ENCODE measurements around the gene FGF19.
"Not testable (repeated sequence)": the region's sequence is repeated elsewhere in the genome, so short reads cannot be mapped to it uniquely, and the experiment has no call there.

The FGF19 gene

DNA sequence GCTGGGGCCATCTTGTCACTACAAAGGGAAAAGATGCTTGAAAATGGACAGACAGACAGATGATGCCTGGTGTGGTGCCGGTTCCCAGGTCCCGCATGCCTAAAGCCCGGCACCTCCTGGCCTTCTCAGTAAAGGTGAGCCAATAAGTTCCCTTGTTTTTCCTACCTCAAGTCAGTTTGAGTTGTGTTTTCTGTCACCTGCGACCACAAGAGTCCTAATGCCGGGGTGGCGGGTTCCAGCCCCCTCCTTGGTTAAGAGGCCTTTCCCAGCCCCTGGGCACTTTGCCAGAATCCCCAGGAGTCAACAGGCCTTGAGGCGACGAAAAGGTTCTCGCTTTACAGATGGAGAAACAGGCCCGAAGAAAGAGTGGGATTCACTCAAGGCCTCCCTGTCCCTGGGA is 9.0 kb downstream of the FGF19 start:
- no peaks in the 10 kb centered on the region for H3K36me3 Mint-ChIP-seq
- peaks cover 40% of the 10 kb centered on the region for H3K27me3 Mint-ChIP-seq
- no peaks in the 10 kb centered on the region for H3K9me3 Mint-ChIP-seq (ENCODE audit: low read depth)
- H3K4me3 Mint-ChIP-seq: no peak overlapping the region
- no peaks in the 10 kb centered on the region for H3K4me1 Mint-ChIP-seq (ENCODE audit: low read depth)
- H3K27ac Mint-ChIP-seq: no peak overlapping the region

DNA sequence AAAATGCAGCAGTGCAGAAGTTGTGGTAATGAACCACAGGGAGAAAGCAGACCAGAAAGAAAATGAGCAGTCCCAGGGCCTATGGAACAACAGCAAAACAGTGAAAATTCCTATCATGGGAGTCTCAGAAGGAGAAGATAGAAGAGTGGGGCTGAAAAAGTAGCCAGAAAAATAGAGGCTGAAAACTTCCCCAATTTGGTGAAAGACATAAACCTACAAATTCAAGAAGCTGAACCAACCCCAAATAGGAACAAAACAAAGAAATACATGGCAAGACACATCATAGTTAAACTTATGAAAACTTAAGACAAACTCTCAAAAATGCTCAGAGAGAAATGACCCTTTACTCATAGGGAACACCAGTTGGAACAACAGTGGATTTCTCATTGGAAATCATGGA is 11.4 kb downstream of the FGF19 start:
- H3K27ac Mint-ChIP-seq: no peak overlapping the region
- no peaks in the 10 kb centered on the region for H3K9me3 Mint-ChIP-seq (ENCODE audit: low read depth)
- H3K36me3 Mint-ChIP-seq: no peaks in the 10 kb centered on the region
- H3K27me3 Mint-ChIP-seq: peaks cover 37% of the 10 kb centered on the region
- no peaks in the 10 kb centered on the region for H3K4me1 Mint-ChIP-seq (ENCODE audit: low read depth)
- no peak overlapping the region for H3K4me3 Mint-ChIP-seq

DNA sequence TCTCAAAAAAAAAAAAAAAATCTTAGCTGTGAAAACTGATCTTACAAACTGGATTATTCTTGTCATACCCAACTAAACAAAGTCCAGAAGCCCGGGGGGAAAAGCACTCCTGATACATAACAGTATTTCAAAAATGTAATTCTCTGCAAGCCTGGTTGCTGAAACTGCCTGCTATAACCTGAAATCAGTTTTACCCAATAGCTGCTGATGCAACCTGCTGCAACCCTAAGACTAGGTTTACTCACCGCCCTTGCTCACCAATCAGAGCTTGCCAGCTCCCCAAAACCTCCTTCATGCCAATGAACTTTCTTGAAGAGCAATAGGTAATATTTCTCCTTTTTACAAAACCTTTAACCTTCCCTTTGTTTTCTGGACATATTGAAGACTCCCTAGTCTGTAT is 12.4 kb downstream of the FGF19 start:
- Mint-ChIP-seq H3K4me3 (no peak overlapping the region), H3K4me1 (ENCODE audit: low read depth) (no peaks in the 10 kb centered on the region), H3K9me3 (ENCODE audit: low read depth) (no peaks in the 10 kb centered on the region), H3K27ac (no peak overlapping the region), H3K36me3 (no peaks in the 10 kb centered on the region), H3K27me3 (peaks cover 30% of the 10 kb centered on the region)

DNA sequence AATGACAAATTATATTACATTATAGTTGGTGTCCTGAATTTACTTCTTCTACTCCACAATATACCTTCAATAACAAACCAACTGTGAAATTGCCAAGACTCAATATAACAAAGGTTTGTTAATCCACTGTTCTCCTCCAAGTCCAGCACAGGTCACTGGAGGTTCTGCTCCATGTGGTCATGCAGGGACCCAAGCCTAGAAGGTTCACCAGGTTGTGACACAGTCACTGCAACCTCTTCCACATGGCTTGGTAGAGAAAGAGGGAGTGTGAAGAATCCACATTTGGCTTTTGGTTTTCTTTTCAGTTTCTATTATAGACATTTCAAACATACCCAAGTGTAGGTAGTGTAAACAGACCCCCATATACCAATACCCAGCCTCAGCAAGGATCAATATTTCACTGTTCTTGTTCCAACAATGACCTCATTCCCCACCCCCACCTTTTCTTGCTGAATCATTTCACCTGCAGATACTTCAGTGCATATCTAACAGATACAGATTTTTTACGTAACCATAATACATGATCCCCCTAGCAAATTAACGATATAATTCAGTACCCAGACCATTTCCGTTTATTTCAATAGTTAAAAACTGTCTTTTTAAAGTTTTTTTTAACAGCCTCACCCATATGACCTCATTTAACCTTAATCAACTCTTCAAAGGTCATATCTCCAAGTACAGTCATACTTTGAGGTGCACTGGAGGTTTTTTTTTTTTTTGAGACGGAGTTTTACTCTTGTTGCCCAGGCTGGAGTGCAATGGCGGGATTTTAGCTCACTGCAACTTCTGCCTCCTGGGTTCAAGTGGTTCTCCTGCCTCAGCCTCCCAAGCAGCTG is 14.1 kb downstream of the FGF19 start:
- Mint-ChIP-seq H3K27ac (no peak overlapping the region), H3K36me3 (no peaks in the 10 kb centered on the region), H3K4me3 (no peak overlapping the region), H3K4me1 (ENCODE audit: low read depth) (peaks cover 3% of the 10 kb centered on the region), H3K27me3 (peaks cover 26% of the 10 kb centered on the region), H3K9me3 (ENCODE audit: low read depth) (no peaks in the 10 kb centered on the region)

DNA sequence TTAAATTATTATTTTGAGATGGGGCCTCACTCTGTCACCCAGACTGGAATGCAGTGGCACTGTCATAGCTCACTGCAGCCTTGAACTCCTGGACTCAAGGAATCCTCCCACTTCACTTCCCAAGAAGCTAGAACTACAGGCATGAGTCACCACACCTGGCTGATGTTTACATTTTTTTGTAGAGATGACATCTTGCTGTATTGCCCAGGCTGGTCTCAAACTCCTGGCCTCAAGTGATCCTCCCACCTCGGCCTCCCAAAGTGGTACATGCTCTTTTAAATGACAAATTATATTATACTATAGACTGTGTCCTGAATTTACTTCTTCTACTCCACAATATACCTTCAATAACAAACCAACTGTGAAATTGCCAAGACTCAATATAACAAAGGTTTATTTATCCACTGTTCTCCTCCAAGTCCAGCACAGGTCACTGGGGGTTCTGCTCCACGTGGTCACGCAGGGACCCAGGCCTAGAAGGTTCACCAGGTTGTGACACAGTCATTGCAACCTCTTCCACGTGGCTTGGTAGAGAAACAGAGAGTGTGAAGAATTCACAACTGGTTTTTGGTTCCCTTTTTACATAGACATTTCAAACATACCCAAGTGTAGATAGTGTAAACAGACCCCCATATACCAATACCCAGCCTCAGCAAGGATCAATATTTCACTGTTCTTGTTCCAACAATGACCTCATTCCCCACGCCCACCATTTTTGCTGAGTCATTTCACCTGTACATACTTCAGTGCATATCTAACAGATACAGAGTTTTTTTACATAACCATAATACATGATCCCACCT is 15.7 kb downstream of the FGF19 start:
- H3K4me1 Mint-ChIP-seq (ENCODE audit: low read depth); H3K4me3 Mint-ChIP-seq; H3K36me3 Mint-ChIP-seq; H3K27ac Mint-ChIP-seq; H3K9me3 Mint-ChIP-seq (ENCODE audit: low read depth): not testable (repeated sequence)
- H3K27me3 Mint-ChIP-seq: peaks cover 21% of the 10 kb centered on the region

DNA sequence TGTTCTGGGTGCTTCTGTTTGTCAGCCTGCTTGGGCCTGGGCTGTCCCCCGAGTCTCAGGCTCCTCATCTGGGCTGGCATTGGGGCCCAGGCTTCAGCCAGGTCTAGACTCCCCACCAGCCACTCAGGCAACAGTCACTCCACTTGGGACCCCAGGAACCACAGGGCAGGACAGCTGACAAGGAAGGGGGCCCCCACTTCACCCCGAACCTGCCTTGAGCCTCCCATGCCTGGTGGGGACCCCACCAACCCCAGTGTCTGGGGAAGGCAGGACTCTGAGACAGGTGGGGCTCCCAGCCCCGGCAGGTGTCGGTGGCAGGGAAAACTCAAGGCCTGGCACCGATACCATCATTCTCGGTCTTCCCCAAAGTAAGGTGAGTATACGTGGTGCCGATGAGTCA is 17.0 kb downstream of the FGF19 start:
- H3K36me3 Mint-ChIP-seq: no peaks in the 10 kb centered on the region
- peaks cover 3% of the 10 kb centered on the region for H3K4me1 Mint-ChIP-seq (ENCODE audit: low read depth)
- no peak overlapping the region for H3K4me3 Mint-ChIP-seq
- peaks cover 14% of the 10 kb centered on the region for H3K27me3 Mint-ChIP-seq
- no peaks in the 10 kb centered on the region for H3K9me3 Mint-ChIP-seq (ENCODE audit: low read depth)
- H3K27ac Mint-ChIP-seq: no peak overlapping the region

DNA sequence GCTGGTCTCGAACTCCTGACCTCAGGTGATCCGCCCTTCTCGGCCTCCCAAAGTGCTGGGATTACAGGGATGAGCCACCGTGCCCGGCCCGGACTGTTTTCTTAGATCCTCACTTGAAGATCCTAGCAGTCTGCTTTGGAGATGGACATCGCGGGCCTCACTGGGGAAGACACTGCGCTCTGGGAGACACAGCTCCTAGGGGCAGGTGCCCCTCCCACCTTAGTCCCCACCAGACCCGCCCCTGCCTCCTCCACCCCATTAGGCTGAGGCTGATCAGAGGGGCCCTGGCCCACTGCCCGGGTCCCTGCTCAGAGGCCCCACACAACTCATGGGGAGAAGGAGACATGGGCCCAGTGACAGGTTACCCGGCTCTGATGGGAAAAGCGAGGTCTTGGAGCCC is 17.4 kb downstream of the FGF19 start:
- no peak overlapping the region for H3K27ac Mint-ChIP-seq
- no peaks in the 10 kb centered on the region for H3K36me3 Mint-ChIP-seq
- H3K27me3 Mint-ChIP-seq: peaks cover 14% of the 10 kb centered on the region
- H3K4me3 Mint-ChIP-seq: no peak overlapping the region
- H3K4me1 Mint-ChIP-seq (ENCODE audit: low read depth): peaks cover 3% of the 10 kb centered on the region
- no peaks in the 10 kb centered on the region for H3K9me3 Mint-ChIP-seq (ENCODE audit: low read depth)

DNA sequence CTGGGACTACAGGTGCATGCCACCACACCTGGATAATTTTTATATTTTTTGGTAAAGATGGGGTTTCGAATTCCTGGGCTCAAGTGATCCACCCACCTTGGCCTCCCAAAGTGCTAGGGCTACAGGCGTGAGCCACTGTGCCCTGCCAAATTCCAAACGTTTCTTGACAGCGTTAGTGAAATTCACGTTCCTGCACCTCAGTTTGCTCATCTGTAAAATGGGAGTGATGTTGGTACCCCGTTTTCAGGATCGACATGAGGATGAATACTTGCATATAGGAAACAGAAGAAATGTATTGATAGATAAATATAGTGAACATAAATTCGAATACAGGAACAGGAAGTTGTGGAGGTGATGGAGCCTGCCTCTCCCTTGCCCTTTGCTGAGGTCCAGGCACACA is 18.5 kb downstream of the FGF19 start:
- H3K27ac Mint-ChIP-seq: no peak overlapping the region
- no peaks in the 10 kb centered on the region for H3K36me3 Mint-ChIP-seq
- H3K9me3 Mint-ChIP-seq (ENCODE audit: low read depth): no peaks in the 10 kb centered on the region
- no peak overlapping the region for H3K4me3 Mint-ChIP-seq
- peaks cover 9% of the 10 kb centered on the region for H3K27me3 Mint-ChIP-seq
- peaks cover 3% of the 10 kb centered on the region for H3K4me1 Mint-ChIP-seq (ENCODE audit: low read depth)

DNA sequence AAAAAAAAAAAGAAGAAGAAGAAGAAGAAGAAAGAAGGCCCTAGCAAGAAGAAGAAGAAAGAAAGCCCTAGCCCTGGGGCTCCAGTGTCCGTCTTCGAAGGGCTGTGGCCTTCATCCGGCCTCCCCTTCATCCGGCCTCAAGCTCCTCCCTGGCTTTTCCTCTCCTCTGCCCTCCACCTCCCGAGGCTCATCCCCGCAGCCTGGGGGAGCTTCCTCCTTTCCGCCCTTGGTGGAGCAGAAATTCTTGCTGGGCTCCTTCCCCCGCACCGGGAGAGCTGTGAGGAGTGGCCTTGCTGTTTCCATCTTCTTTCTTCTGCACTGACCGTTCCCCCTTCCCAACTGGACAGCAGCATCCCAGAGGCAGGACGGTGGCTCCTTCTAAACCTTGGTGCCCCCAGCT is 19.2 kb downstream of the FGF19 start:
- H3K36me3 Mint-ChIP-seq: no peaks in the 10 kb centered on the region
- peaks cover 3% of the 10 kb centered on the region for H3K4me1 Mint-ChIP-seq (ENCODE audit: low read depth)
- peaks cover 6% of the 10 kb centered on the region for H3K27me3 Mint-ChIP-seq
- H3K9me3 Mint-ChIP-seq (ENCODE audit: low read depth): no peaks in the 10 kb centered on the region
- no peak overlapping the region for H3K27ac Mint-ChIP-seq
- no peak overlapping the region for H3K4me3 Mint-ChIP-seq

DNA sequence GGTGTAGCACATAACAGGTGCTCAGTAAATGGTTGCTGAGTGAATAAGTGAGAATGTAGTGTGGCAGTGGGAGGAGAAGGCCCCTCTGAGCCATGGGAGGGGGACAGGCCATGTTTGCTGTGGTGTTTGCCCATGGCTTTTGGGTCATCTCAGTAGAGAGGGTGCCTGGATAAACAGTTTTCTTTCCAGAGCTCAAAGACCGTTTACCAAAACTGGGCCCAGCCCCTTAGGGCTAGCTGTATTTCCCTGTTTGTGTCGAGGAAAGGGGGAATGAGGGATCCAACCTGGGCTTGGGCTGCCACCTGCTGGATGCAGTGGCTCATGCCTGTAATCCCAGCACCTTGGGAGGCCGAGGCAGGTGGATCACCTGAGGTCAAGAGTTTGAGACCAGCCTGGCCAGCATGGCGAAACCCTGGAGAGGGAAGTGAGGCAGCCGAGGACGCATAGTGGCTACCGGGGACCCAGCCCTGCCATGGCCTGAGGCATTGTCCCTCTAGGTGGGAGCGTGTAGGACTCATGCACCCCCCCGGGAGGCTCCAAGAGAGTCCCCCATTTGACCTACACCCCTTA is 20.0 kb downstream of the FGF19 start:
- H3K9me3 Mint-ChIP-seq (ENCODE audit: low read depth): no peaks in the 10 kb centered on the region
- no peak overlapping the region for H3K4me3 Mint-ChIP-seq
- H3K4me1 Mint-ChIP-seq (ENCODE audit: low read depth): peaks cover 3% of the 10 kb centered on the region
- no peak overlapping the region for H3K27ac Mint-ChIP-seq
- peaks cover 6% of the 10 kb centered on the region for H3K27me3 Mint-ChIP-seq
- no peaks in the 10 kb centered on the region for H3K36me3 Mint-ChIP-seq

DNA sequence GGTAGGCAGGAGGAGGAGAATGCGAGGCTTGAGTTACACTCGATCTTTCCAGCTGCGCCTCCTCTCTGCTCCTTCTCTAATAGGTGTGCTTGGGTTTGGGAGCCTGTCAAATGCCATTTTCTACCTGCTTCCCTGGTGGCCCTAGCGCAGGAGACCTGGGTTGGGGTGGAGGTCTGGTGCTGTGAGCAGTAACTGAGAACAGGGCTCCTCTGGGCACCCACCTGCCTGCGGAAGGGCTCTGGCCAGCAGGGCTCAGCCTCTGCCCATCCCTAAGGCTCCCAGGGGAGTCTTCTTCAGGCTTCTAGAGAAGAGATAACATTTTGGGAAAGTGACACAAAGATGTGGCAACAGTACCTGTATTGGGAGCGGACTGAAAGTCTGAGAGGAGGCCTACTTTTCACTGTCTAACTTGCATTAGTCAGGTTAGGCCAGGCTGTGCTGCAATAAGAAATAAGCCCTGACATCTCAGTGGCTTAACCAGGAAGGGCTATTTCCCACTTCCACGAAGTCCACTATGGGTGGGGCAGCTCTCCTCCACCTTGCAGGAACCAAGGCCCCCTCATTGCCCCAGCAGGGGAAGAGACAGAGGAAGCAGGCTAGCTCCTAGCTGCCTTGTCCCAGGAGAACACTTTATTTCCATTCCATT is 21.0 kb downstream of the FGF19 start:
- peaks cover 3% of the 10 kb centered on the region for H3K4me1 Mint-ChIP-seq (ENCODE audit: low read depth)
- H3K9me3 Mint-ChIP-seq (ENCODE audit: low read depth): no peaks in the 10 kb centered on the region
- H3K27me3 Mint-ChIP-seq: peaks cover 4% of the 10 kb centered on the region
- H3K4me3 Mint-ChIP-seq: no peak overlapping the region
- H3K36me3 Mint-ChIP-seq: no peaks in the 10 kb centered on the region
- no peak overlapping the region for H3K27ac Mint-ChIP-seq

DNA sequence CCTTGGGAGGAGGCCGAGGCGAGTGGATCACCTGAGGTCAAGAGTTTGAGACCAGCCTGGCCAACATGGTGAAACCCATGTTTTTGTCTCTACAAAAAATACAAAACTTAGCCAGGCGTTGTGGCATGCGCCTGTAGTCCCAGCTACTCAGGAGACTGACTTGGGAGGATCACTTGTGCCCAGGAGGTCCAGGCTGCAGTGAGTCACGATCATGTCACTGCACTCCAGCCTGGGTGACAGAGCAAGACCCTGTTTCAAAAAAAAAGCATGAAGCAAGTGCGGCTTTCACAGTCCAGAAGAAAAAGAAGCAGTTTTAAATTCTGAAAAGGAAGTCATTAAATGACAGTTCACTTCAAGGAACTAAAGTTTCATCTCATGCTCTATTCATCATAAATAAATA is 21.6 kb downstream of the FGF19 start:
- Mint-ChIP-seq H3K36me3 (no peaks in the 10 kb centered on the region), H3K4me3 (no peak overlapping the region), H3K27me3 (peaks cover 1% of the 10 kb centered on the region), H3K27ac (peak overlapping the region; percentile 16), H3K9me3 (ENCODE audit: low read depth) (no peaks in the 10 kb centered on the region), H3K4me1 (ENCODE audit: low read depth) (peaks cover 3% of the 10 kb centered on the region)

DNA sequence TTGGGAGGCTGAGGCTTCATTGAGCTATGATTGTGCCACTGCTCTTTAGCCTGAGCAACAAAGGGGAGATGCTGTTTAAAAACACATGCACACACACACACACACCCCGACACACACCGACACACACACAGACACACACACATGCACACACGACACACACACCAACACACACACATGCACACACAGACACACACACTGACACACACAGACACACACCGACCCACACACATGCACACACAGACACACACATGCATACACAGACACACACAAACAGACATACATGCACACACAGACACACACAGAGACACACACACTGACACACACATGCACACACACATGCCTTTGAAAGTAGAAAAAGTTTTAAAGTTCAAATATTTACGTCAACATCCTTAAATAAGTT is 23.1 kb downstream of the FGF19 start:
- Mint-ChIP-seq H3K36me3 (no peaks in the 10 kb centered on the region), H3K9me3 (ENCODE audit: low read depth) (no peaks in the 10 kb centered on the region), H3K4me3 (no peak overlapping the region), H3K27me3 (no peaks in the 10 kb centered on the region), H3K4me1 (ENCODE audit: low read depth) (peaks cover 3% of the 10 kb centered on the region), H3K27ac (no peak overlapping the region)

DNA sequence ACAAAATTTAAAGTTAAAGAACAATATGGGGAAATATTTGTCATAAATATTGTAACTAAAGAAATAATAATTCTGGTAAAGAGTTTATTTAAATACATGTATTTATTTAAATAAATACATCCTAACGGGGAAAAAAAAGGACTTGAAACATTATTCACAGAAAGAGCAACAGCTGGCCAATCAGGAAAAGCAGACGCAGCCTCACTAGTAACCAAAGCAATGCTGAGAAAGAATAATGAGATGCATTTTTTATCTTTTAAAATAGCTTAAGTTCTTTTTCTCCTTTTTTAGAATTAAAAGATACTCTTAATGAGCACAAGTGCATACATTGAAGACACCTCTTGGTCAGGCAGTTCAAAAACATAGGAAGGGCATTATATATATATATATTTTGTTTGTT is 26.1 kb downstream of the FGF19 start:
- Mint-ChIP-seq H3K27ac (no peak overlapping the region), H3K4me3 (no peak overlapping the region), H3K27me3 (no peaks in the 10 kb centered on the region), H3K4me1 (ENCODE audit: low read depth) (peaks cover 18% of the 10 kb centered on the region), H3K36me3 (no peaks in the 10 kb centered on the region), H3K9me3 (ENCODE audit: low read depth) (no peaks in the 10 kb centered on the region)
